Measurements from ENCODE around the gene TMPRSS15.
"Not testable (repeated sequence)": the region's sequence is repeated elsewhere in the genome, so short reads cannot be mapped to it uniquely, and the experiment has no call there.

TMPRSS15 gene

GRCh38 chr21:18417141-18417790, 13.7 kb upstream of the TMPRSS15 start:
- DNase-seq (ENCODE audit: low read depth, low spot score), result no peak
- no peak for TF ChIP-seq POLR2AphosphoS5 (IDR thresholded peaks at IDR 0.05; ENCODE audit: borderline replicate concordance, low read depth, low read length)
- no peak for TF ChIP-seq FOXP2 (optimal IDR thresholded peaks at IDR 0.05; ENCODE audit: control extremely low read depth, extremely low read length, insufficient read depth)
- no peak for TF ChIP-seq EZH2 (IDR thresholded peaks at IDR 0.05)
- Histone ChIP-seq H3K9me3 (ENCODE audit: low read depth, low read length) (no peaks in the 10 kb centered on the region), H3K9ac (ENCODE audit: insufficient read length) (no peak overlapping the region), H3K27ac (no peak overlapping the region), H3K36me3 (ENCODE audit: insufficient read depth, low read length) (no peaks in the 10 kb centered on the region), H3K4me3 (no peak overlapping the region)

GRCh38 chr21:18411565-18411964, 8.0 kb upstream of the TMPRSS15 start:
- no peak overlapping the region for H3K27ac ChIP-seq
- TF ChIP-seq EZH2 (IDR thresholded peaks at IDR 0.05) (no peak), FOXP2 (optimal IDR thresholded peaks at IDR 0.05; ENCODE audit: control extremely low read depth, extremely low read length, insufficient read depth) (no peak), POLR2AphosphoS5 (IDR thresholded peaks at IDR 0.05; ENCODE audit: borderline replicate concordance, low read depth, low read length) (no peak)
- DNase-seq (ENCODE audit: low read depth, low spot score), result no peak

GRCh38 chr21:18409579-18409978, 6.0 kb upstream of the TMPRSS15 start:
- no peak for TF ChIP-seq POLR2AphosphoS5 (IDR thresholded peaks at IDR 0.05; ENCODE audit: borderline replicate concordance, low read depth, low read length)
- TF ChIP-seq EZH2 (IDR thresholded peaks at IDR 0.05), result no peak
- no peak for TF ChIP-seq FOXP2 (optimal IDR thresholded peaks at IDR 0.05; ENCODE audit: control extremely low read depth, extremely low read length, insufficient read depth)
- Histone ChIP-seq H3K27ac (no peak overlapping the region), H3K4me3 (no peak overlapping the region), H3K9ac (ENCODE audit: insufficient read length) (no peak overlapping the region), H3K9me3 (ENCODE audit: low read depth, low read length) (no peaks in the 10 kb centered on the region), H3K36me3 (ENCODE audit: insufficient read depth, low read length) (no peaks in the 10 kb centered on the region)
- DNase-seq (ENCODE audit: low read depth, low spot score), result no peak

More at GRCh38 chr21:18411565-18411964, 8.0 kb upstream of the TMPRSS15 start:
- no peak overlapping the region for H3K4me3 ChIP-seq
- no peaks in the 10 kb centered on the region for H3K36me3 ChIP-seq (ENCODE audit: insufficient read depth, low read length)
- H3K9me3 ChIP-seq (ENCODE audit: low read depth, low read length), result no peaks in the 10 kb centered on the region
- H3K9ac ChIP-seq (ENCODE audit: insufficient read length), result no peak overlapping the region

DNA sequence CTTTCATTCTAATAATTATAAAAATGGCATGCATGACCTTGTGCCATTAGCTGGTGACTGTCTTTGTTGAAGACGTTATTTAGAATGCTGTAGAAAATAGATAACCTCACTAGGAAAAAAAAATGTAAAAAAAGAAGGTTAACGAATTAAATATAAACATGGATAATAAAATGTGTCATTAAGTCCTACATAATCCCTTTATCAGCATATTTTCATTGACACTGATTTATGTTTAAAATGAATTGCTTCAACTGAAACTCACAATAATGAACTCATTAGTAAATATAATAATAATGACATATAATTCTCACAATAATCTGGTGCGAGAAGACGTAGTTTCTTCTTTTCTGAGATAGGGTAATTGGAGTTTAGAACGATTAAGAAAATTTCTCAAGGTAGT, 4.7 kb downstream of the TMPRSS15 start:
- Histone ChIP-seq H3K9me3 (ENCODE audit: low read depth, low read length) (peaks cover 3% of the 10 kb centered on the region; the same call in 1 of the 2 replicates), H3K36me3 (ENCODE audit: insufficient read depth, low read length) (no peaks in the 10 kb centered on the region), H3K9ac (ENCODE audit: insufficient read length) (no peak overlapping the region), H3K4me3 (no peak overlapping the region), H3K27ac (no peak overlapping the region)
- DNase-seq (ENCODE audit: low read depth, low spot score), result no peak
- TF ChIP-seq EZH2 (IDR thresholded peaks at IDR 0.05) (no peak), FOXP2 (optimal IDR thresholded peaks at IDR 0.05; ENCODE audit: control extremely low read depth, extremely low read length, insufficient read depth) (no peak), POLR2AphosphoS5 (IDR thresholded peaks at IDR 0.05; ENCODE audit: borderline replicate concordance, low read depth, low read length) (no peak)

- DNase-seq (ENCODE audit: low read depth, low spot score), result no peak
These were observed 15.6 kb downstream of the TMPRSS15 start for GRCh38 chr21:18387994-18388393.

GRCh38 chr21:18384771-18385170, 18.8 kb downstream of the TMPRSS15 start:
- H3K27ac ChIP-seq, result no peak overlapping the region
- no peak overlapping the region for H3K4me3 ChIP-seq
- no peaks in the 10 kb centered on the region for H3K36me3 ChIP-seq (ENCODE audit: insufficient read depth, low read length)
- H3K9me3 ChIP-seq (ENCODE audit: low read depth, low read length), result no peaks in the 10 kb centered on the region
- DNase-seq (ENCODE audit: low read depth, low spot score), result no peak
- H3K9ac ChIP-seq (ENCODE audit: insufficient read length), result no peak overlapping the region
- TF ChIP-seq EZH2 (IDR thresholded peaks at IDR 0.05), result no peak
- no peak for TF ChIP-seq FOXP2 (optimal IDR thresholded peaks at IDR 0.05; ENCODE audit: control extremely low read depth, extremely low read length, insufficient read depth)
- TF ChIP-seq POLR2AphosphoS5 (IDR thresholded peaks at IDR 0.05; ENCODE audit: borderline replicate concordance, low read depth, low read length), result no peak

More at GRCh38 chr21:18387994-18388393, 15.6 kb downstream of the TMPRSS15 start:
- no peak overlapping the region for H3K4me3 ChIP-seq
- TF ChIP-seq FOXP2 (optimal IDR thresholded peaks at IDR 0.05; ENCODE audit: control extremely low read depth, extremely low read length, insufficient read depth) (no peak), POLR2AphosphoS5 (IDR thresholded peaks at IDR 0.05; ENCODE audit: borderline replicate concordance, low read depth, low read length) (no peak), EZH2 (IDR thresholded peaks at IDR 0.05) (no peak)
- no peaks in the 10 kb centered on the region for H3K36me3 ChIP-seq (ENCODE audit: insufficient read depth, low read length)
- no peak overlapping the region for H3K9ac ChIP-seq (ENCODE audit: insufficient read length)
- H3K9me3 ChIP-seq (ENCODE audit: low read depth, low read length), result no peaks in the 10 kb centered on the region
- H3K27ac ChIP-seq, result no peak overlapping the region

GRCh38 chr21:18382934-18383619, 20.5 kb downstream of the TMPRSS15 start:
- not testable (repeated sequence) for H3K9me3 ChIP-seq (ENCODE audit: low read depth, low read length); H3K9ac ChIP-seq (ENCODE audit: insufficient read length); H3K36me3 ChIP-seq (ENCODE audit: insufficient read depth, low read length); H3K4me3 ChIP-seq; H3K27ac ChIP-seq; DNase-seq (ENCODE audit: low read depth, low spot score)

- no peak for DNase-seq (ENCODE audit: low read depth, low spot score)
- Histone ChIP-seq H3K4me3 (no peak overlapping the region), H3K36me3 (ENCODE audit: insufficient read depth, low read length) (no peaks in the 10 kb centered on the region), H3K9me3 (ENCODE audit: low read depth, low read length) (no peaks in the 10 kb centered on the region), H3K9ac (ENCODE audit: insufficient read length) (no peak overlapping the region), H3K27ac (no peak overlapping the region)
- TF ChIP-seq POLR2AphosphoS5 (IDR thresholded peaks at IDR 0.05; ENCODE audit: borderline replicate concordance, low read depth, low read length) (no peak), EZH2 (IDR thresholded peaks at IDR 0.05) (no peak), FOXP2 (optimal IDR thresholded peaks at IDR 0.05; ENCODE audit: control extremely low read depth, extremely low read length, insufficient read depth) (no peak)
These were observed 21.4 kb downstream of the TMPRSS15 start for GRCh38 chr21:18382141-18382540.

Measured in SK-N-MC (cell line).